Activated CD8-positive, alpha-beta T cell treated with anti-CD3 and anti-CD28 coated beads for 36 hours (primary cell): Measurements from ENCODE around the gene TMEM72. TPM values are rescaled to one million over a fixed set of nuclear protein-coding genes. Genes with fewer than 3 reads are reported as not detected.

Experiments
- ATAC-seq: fragments of 200-7000 bp; cut with Tn5 transposase; one replicate; pipeline ENCODE4 v1.10.0; 2021; ENCODE audit warnings: mild to moderate bottlenecking, moderate library complexity
- CTCF ChIA-PET: fragments of 350-600 bp; sonication (Branson Sonifier 250); formaldehyde crosslinking; loops from one replicate; lab custom pipeline; 2021; ENCODE audit warnings: antibody characterized with exemption; lab: Charles Lee
- POLR2A ChIA-PET: fragments of 350-600 bp; sonication (Branson Sonifier 250); formaldehyde crosslinking; loops from one replicate; lab custom pipeline; 2021; ENCODE audit warnings: antibody characterized with exemption; lab: Charles Lee
- DNase-seq: peaks from one replicate; pipeline ENCODE4 v3.0.0-alpha.2; 2020
- H3K27ac Mint-ChIP-seq: one replicate; pipeline ENCODE4 v1.8.0; 2021; ENCODE audit warnings: mild to moderate bottlenecking, mixed read lengths
- H3K27me3 Mint-ChIP-seq: one replicate; pipeline ENCODE4 v1.8.0; 2021; ENCODE audit warnings: mixed read lengths
- H3K36me3 Mint-ChIP-seq: one replicate; pipeline ENCODE4 v1.8.0; 2021; ENCODE audit warnings: low read depth, mixed read lengths
- H3K4me1 Mint-ChIP-seq: one replicate; pipeline ENCODE4 v1.8.0; 2021; ENCODE audit warnings: low read depth, mixed read lengths
- H3K4me3 Mint-ChIP-seq: one replicate; pipeline ENCODE4 v1.8.0; 2021; ENCODE audit warnings: mild to moderate bottlenecking, moderate library complexity, mixed read lengths
- H3K9me3 Mint-ChIP-seq: one replicate; pipeline ENCODE4 v1.8.0; 2021; ENCODE audit warnings: mixed read lengths
- intact Hi-C: fragments of 100-400 bp; cut with micrococcal nuclease; formaldehyde crosslinking; loops from one replicate; pipeline ENCODE4 v1.10.0; 2022
- total RNA-seq, 2 experiments: library from RNA; stranded (reverse); gene quantifications; one replicate each; pipeline ENCODE4 v1.2.3, GENCODE V29; 2021
- TF ChIP-seq, protein P1 (sequence below): fragments of 200-600 bp; IDR thresholded peaks from one replicate; pipeline ENCODE4 v1.8.0; 2022; ENCODE audit warnings: antibody characterized with exemption, mild to moderate bottlenecking

The TMEM72 gene
- total RNA-seq, 2 experiments from 2014 or later, result not detected

GRCh38 chr10:44962870-44963738 lies 52.0 kb downstream of the TMEM72 start:
- no peaks in the 10 kb centered on the region for H3K36me3 Mint-ChIP-seq
- no peak overlapping the region for H3K4me3 Mint-ChIP-seq
- no peak overlapping the region for H3K27ac Mint-ChIP-seq
- no peaks in the 10 kb centered on the region for H3K27me3 Mint-ChIP-seq
- H3K9me3 Mint-ChIP-seq, result no peaks in the 10 kb centered on the region
- ChIA-PET CTCF (interaction anchor here (1.0 to 4.3 kb wide), 5 partner anchors 10 to 31 kb away, joined by 3 to 22 read pairs (median 4); no protein-coding TSS in a partner anchor), POLR2A (interaction anchor here (0.7 kb wide), 1 partner anchor 9 kb away, joined by 3 read pairs; no protein-coding TSS in a partner anchor)
- H3K4me1 Mint-ChIP-seq, result peaks cover 34% of the 10 kb centered on the region
- DNase-seq (no peak), ATAC-seq (no peak)
- intact Hi-C loops, result no loop called here
- TF ChIP-seq, protein P1, sequence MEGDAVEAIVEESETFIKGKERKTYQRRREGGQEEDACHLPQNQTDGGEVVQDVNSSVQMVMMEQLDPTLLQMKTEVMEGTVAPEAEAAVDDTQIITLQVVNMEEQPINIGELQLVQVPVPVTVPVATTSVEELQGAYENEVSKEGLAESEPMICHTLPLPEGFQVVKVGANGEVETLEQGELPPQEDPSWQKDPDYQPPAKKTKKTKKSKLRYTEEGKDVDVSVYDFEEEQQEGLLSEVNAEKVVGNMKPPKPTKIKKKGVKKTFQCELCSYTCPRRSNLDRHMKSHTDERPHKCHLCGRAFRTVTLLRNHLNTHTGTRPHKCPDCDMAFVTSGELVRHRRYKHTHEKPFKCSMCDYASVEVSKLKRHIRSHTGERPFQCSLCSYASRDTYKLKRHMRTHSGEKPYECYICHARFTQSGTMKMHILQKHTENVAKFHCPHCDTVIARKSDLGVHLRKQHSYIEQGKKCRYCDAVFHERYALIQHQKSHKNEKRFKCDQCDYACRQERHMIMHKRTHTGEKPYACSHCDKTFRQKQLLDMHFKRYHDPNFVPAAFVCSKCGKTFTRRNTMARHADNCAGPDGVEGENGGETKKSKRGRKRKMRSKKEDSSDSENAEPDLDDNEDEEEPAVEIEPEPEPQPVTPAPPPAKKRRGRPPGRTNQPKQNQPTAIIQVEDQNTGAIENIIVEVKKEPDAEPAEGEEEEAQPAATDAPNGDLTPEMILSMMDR, result peak; percentile 24

DNA sequence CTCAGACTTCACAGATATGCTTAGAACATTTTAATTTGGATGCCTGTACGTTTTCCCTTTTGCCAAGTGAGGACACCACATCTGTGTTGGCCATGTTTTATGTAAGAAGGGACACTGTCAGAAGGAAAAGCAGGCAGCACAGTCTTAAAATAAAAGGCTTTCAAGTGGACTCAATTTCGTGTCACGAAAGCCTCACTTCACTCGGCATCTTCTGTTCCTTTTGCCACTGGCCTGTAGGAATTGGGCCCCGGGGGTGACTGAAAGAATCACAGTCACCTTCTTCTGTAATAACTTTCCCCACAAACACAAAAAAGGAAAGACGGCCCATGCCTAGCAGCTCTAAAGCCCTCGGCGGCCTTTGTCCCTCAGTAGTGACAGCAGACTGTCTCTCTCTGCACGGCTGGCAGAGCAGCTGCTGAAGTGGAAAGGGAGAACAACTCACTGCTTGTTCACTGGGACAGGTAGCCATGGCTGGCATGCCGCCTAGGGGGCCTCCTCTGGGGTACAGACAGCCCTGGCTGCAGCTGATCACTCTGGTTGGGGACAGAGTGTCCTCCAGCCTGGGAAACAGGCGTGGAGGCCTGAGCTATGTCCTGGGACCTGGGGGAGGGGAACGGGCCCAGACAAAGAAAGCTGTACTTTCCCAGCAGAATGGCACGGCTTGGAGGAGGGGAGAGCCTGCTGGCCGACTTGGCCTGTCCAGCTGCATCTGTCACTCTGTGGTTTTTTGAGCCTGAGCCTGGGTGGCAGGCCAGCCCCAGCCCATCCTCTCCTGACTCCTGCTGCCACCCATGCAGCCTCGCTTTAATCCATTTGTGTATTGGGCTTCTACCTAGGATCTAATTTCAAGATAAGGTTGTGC lies 52.9 kb downstream of the TMEM72 start:
- no peaks in the 10 kb centered on the region for H3K27me3 Mint-ChIP-seq
- no peak for DNase-seq
- intact Hi-C loops, result no loop called here
- H3K4me1 Mint-ChIP-seq, result peaks cover 34% of the 10 kb centered on the region
- CTCF ChIA-PET, result interaction anchor here (1.0 to 4.3 kb wide), 5 partner anchors 9 to 31 kb away, joined by 3 to 22 read pairs (median 4); no protein-coding TSS in a partner anchor
- no peaks in the 10 kb centered on the region for H3K36me3 Mint-ChIP-seq
- POLR2A ChIA-PET, result interaction anchor here (0.7 kb wide), 1 partner anchor 10 kb away, joined by 3 read pairs; no protein-coding TSS in a partner anchor
- H3K9me3 Mint-ChIP-seq, result no peaks in the 10 kb centered on the region
- H3K27ac Mint-ChIP-seq, result no peak overlapping the region
- no peak overlapping the region for H3K4me3 Mint-ChIP-seq
- TF ChIP-seq, protein P1, result no peak
- ATAC-seq, result no peak

- Mint-ChIP-seq H3K4me1 (peaks cover 38% of the 10 kb centered on the region), H3K36me3 (no peaks in the 10 kb centered on the region), H3K27me3 (no peaks in the 10 kb centered on the region), H3K4me3 (no peak overlapping the region), H3K9me3 (no peaks in the 10 kb centered on the region), H3K27ac (no peak overlapping the region)
- no peak for DNase-seq
- CTCF ChIA-PET, result interaction anchor here (1.4 to 2.4 kb wide), 3 partner anchors 9 to 34 kb away, joined by 4 to 17 read pairs (median 4); no protein-coding TSS in a partner anchor
- intact Hi-C loops, result no loop called here
- TF ChIP-seq, protein P1, result no peak
- POLR2A ChIA-PET, result no interaction called here
- ATAC-seq, result no peak
Observed at GRCh38 chr10:44965104-44965503, 54.0 kb downstream of the TMEM72 start.

GRCh38 chr10:44965651-44966097 lies 54.5 kb downstream of the TMEM72 start:
- Mint-ChIP-seq H3K9me3 (no peaks in the 10 kb centered on the region), H3K27me3 (no peaks in the 10 kb centered on the region), H3K4me1 (peaks cover 38% of the 10 kb centered on the region), H3K27ac (peak overlapping the region; percentile 60), H3K4me3 (no peak overlapping the region), H3K36me3 (no peaks in the 10 kb centered on the region)
- intact Hi-C loops, result no loop called here
- ATAC-seq, result no peak
- TF ChIP-seq, protein P1, result no peak
- peak; percentile 39 for DNase-seq
- CTCF ChIA-PET, result interaction anchor here (0.9 to 2.5 kb wide), 8 partner anchors 8 to 35 kb away, joined by 3 to 17 read pairs (median 4); no protein-coding TSS in a partner anchor
- POLR2A ChIA-PET, result interaction anchor here (0.6 to 0.9 kb wide), 2 partner anchors 20 to 91 kb away, joined by 3 to 4 read pairs; no protein-coding TSS in a partner anchor
